MM.1S (cell line): ENCODE data around the gene CLDN11.

Experiments
- DNase-seq: peaks from one replicate; pipeline ENCODE4 v3.0.0-alpha.2; 2015
- H2AFZ ChIP-seq: fragments of 300-600 bp; sonication (generic); 2 replicates; pipeline ENCODE4 v1.6.0; 2016; ENCODE audit warnings: antibody characterized with exemption, low read length
- H3F3A ChIP-seq: fragments of 300-600 bp; sonication (generic); 2 replicates; pipeline ENCODE4 v1.6.1; 2016; ENCODE audit warnings: mild to moderate bottlenecking, antibody characterized with exemption, low read length, moderate library complexity, mixed read lengths; ENCODE audit not compliant: insufficient read depth
- H3K27ac ChIP-seq: fragments of 300-600 bp; sonication (generic); 2 replicates; pipeline ENCODE4 v1.5.1; 2016; ENCODE audit warnings: mild to moderate bottlenecking, low read length
- H3K27me3 ChIP-seq: fragments of 300-600 bp; sonication (generic); replicated peaks from 2 replicates; pipeline ENCODE4 v1.6.0; 2016; ENCODE audit warnings: low read length; ENCODE audit not compliant: insufficient read depth
- H3K36me3 ChIP-seq: fragments of 300-600 bp; sonication (generic); replicated peaks from 2 replicates; pipeline ENCODE4 v1.6.1; 2016; ENCODE audit warnings: mild to moderate bottlenecking, low read length, mixed read lengths; ENCODE audit not compliant: insufficient read depth
- H3K4me1 ChIP-seq: fragments of 300-600 bp; sonication (generic); 2 replicates; pipeline ENCODE4 v1.6.1; 2016; ENCODE audit warnings: low read length, mixed read lengths
- H3K4me2 ChIP-seq: fragments of 300-600 bp; sonication (generic); 2 replicates; pipeline ENCODE4 v1.6.0; 2016; ENCODE audit warnings: low read depth, low read length
- H3K4me3 ChIP-seq: fragments of 300-600 bp; sonication (generic); 2 replicates; pipeline ENCODE4 v1.5.1; 2016; ENCODE audit warnings: low read length, mixed read lengths
- H3K79me2 ChIP-seq: fragments of 300-600 bp; sonication (generic); 2 replicates; pipeline ENCODE4 v1.6.1; 2016; ENCODE audit warnings: mixed run types, low read length, mixed read lengths
- H3K9ac ChIP-seq: fragments of 300-600 bp; sonication (generic); 2 replicates; pipeline ENCODE4 v1.6.1; 2016; ENCODE audit warnings: low read length, mixed read lengths
- H3K9me2 ChIP-seq: fragments of 300-600 bp; sonication (generic); replicated peaks from 2 replicates; pipeline ENCODE4 v1.6.1; 2016; ENCODE audit warnings: mild to moderate bottlenecking, low read length, mixed read lengths; ENCODE audit not compliant: insufficient read depth
- H3K9me3 ChIP-seq: fragments of 300-600 bp; sonication (generic); replicated peaks from 2 replicates; pipeline ENCODE4 v1.6.1; 2016; ENCODE audit warnings: mild to moderate bottlenecking, low read length, mixed read lengths; ENCODE audit not compliant: insufficient read depth
- H4K20me1 ChIP-seq: fragments of 300-600 bp; sonication (generic); 2 replicates; pipeline ENCODE4 v1.6.1; 2016; ENCODE audit warnings: mild to moderate bottlenecking, low read length, moderate library complexity, mixed read lengths; ENCODE audit not compliant: insufficient read depth
- CTCF ChIP-seq: fragments of 300-600 bp; sonication (generic); IDR thresholded peaks from 2 replicates; pipeline ENCODE4 v1.5.1; 2016; ENCODE audit warnings: antibody characterized with exemption, low read length, mixed read lengths
- EZH2 ChIP-seq: fragments of 300-600 bp; sonication (generic); optimal IDR thresholded peaks from 2 replicates; pipeline ENCODE3; 2017; ENCODE audit warnings: low read depth, mild to moderate bottlenecking, antibody characterized with exemption, low read length, mixed read lengths
- EZH2phosphoT487 ChIP-seq: fragments of 300-600 bp; sonication (generic); IDR thresholded peaks from 2 replicates; pipeline ENCODE4 v1.6.1; 2018; ENCODE audit warnings: antibody characterized with exemption, low read length

CLDN11 gene

GRCh38 chr3:170410428-170411029 is 8.1 kb upstream of the CLDN11 start:
- H3F3A ChIP-seq = no peaks in the 10 kb centered on the region
- H3K9me3 ChIP-seq = no peaks in the 10 kb centered on the region
- no peaks in the 10 kb centered on the region for H3K4me1 ChIP-seq
- H4K20me1 ChIP-seq = no peaks in the 10 kb centered on the region
- no peaks in the 10 kb centered on the region for H3K27me3 ChIP-seq
- no peak overlapping the region for H3K4me3 ChIP-seq
- no peak overlapping the region for H3K27ac ChIP-seq
- peak; percentile 51 for DNase-seq
- no peaks in the 10 kb centered on the region for H3K9me2 ChIP-seq
- no peak overlapping the region for H3K4me2 ChIP-seq
- no peaks in the 10 kb centered on the region for H3K79me2 ChIP-seq
- no peak overlapping the region for H3K9ac ChIP-seq
- TF ChIP-seq CTCF (peak; percentile 65), EZH2phosphoT487 (no peak), EZH2 (no peak)
- H2AFZ ChIP-seq = no peak overlapping the region
- H3K36me3 ChIP-seq = no peaks in the 10 kb centered on the region

- Histone ChIP-seq H3K4me2 (no peak overlapping the region), H3K27me3 (no peaks in the 10 kb centered on the region), H3K79me2 (no peaks in the 10 kb centered on the region), H3K27ac (no peak overlapping the region), H4K20me1 (no peaks in the 10 kb centered on the region), H3K9ac (no peak overlapping the region), H3K36me3 (no peaks in the 10 kb centered on the region), H3K9me3 (no peaks in the 10 kb centered on the region), H3K4me3 (no peak overlapping the region), H3F3A (no peaks in the 10 kb centered on the region), H3K4me1 (no peaks in the 10 kb centered on the region), H3K9me2 (no peaks in the 10 kb centered on the region), H2AFZ (no peak overlapping the region)
- TF ChIP-seq EZH2phosphoT487 (no peak), EZH2 (no peak), CTCF (no peak)
- no peak for DNase-seq
Observed at GRCh38 chr3:170413291-170413690, 5.4 kb upstream of the CLDN11 start.

- TF ChIP-seq EZH2 (no peak), CTCF (peak; percentile 100)
- H3K36me3 ChIP-seq = no peaks in the 10 kb centered on the region
- no peak overlapping the region for H3K4me3 ChIP-seq
- no peaks in the 10 kb centered on the region for H4K20me1 ChIP-seq
- H3K27me3 ChIP-seq = no peaks in the 10 kb centered on the region
- no peaks in the 10 kb centered on the region for H3F3A ChIP-seq
- peak; percentile 75 for DNase-seq
- H3K9ac ChIP-seq = no peak overlapping the region
- no peaks in the 10 kb centered on the region for H3K4me1 ChIP-seq
- no peaks in the 10 kb centered on the region for H3K9me3 ChIP-seq
- no peaks in the 10 kb centered on the region for H3K79me2 ChIP-seq
- no peak overlapping the region for H2AFZ ChIP-seq
- H3K27ac ChIP-seq = no peak overlapping the region
- no peaks in the 10 kb centered on the region for H3K9me2 ChIP-seq
- no peak overlapping the region for H3K4me2 ChIP-seq
Observed at GRCh38 chr3:170414202-170414663, 4.4 kb upstream of the CLDN11 start.
